Measurements from ENCODE around the gene PROZ.
A peak's percentile ranks its signal among the peaks of the same experiment; 100 is the strongest.

PROZ gene

DNA sequence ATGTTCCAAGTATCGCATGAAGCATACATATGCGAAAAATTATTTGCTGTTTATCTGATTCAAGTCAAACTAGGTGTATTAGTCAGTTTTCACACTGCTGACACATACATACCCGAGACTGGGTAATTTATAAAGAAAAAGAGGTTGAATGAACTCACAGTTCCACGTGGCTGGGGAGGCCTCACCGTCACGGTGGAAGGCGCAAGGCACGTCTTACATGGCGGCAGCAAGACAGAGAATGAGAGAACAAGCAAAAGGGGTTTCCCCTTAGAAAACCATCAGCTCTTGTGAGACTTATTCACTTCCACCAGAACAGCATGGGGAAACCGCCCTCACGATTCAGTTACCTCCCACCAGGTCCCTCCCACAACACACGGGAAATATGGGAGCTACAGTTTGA is 13.0 kb upstream of the PROZ start:
- Histone ChIP-seq H3K27ac (ENCODE audit: low read depth, low read length) (no peak overlapping the region), H3K4me3 (ENCODE audit: low read length) (no peak overlapping the region), H3K27me3 (ENCODE audit: insufficient read depth, low read length) (no peaks in the 10 kb centered on the region), H3K9ac (ENCODE audit: low read depth, low read length) (no peak overlapping the region), H3K36me3 (ENCODE audit: insufficient read depth, low read length) (no peaks in the 10 kb centered on the region), H3K4me1 (ENCODE audit: insufficient read depth, low read length) (no peaks in the 10 kb centered on the region), H3K9me3 (ENCODE audit: insufficient read depth, low read depth, low read length) (no peaks in the 10 kb centered on the region)
- 91% methylated on average over 12 of the region's 12 CpGs for WGBS

DNA sequence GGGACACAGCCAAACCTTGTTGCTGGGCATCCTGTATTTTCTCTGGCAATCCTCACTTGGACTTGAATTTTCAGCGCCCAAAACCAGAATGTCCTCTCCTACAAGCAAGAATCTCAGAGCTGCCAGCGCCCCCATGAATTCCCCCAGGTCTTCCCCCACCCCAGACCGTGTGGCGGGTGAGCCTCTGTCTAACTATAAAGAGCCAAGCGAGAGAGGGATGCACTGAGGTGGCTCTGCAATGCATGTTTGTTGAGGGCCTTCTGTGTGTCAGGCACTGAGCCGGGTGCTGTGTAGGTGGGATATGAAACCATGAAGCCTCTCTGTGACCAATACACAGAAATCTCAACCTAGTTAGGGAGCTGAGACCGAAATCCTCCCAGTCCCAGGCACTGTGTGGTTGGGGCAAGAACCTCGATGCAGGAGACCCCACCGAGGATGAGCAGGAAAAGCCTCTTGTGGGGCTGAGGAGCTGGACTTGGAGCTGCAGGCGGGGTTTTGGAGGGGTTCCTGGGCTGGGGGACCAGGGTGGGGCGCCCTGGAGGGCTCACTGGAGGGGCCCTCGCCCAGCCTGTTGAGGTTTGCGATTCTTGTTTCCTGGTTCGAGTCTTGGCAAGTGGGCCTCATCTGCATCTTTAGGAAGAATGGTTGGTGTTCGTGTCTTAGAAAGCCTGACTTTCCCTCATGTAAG is 12.4 kb upstream of the PROZ start:
- H3K36me3 ChIP-seq (ENCODE audit: insufficient read depth, low read length), result no peaks in the 10 kb centered on the region
- H3K27ac ChIP-seq (ENCODE audit: low read depth, low read length), result no peak overlapping the region
- H3K4me3 ChIP-seq (ENCODE audit: low read length), result no peak overlapping the region
- no peak overlapping the region for H3K9ac ChIP-seq (ENCODE audit: low read depth, low read length)
- no peaks in the 10 kb centered on the region for H3K9me3 ChIP-seq (ENCODE audit: insufficient read depth, low read depth, low read length)
- H3K27me3 ChIP-seq (ENCODE audit: insufficient read depth, low read length), result no peaks in the 10 kb centered on the region
- H3K4me1 ChIP-seq (ENCODE audit: insufficient read depth, low read length), result no peaks in the 10 kb centered on the region
- WGBS, result 88% methylated on average over 15 of the region's 15 CpGs

DNA sequence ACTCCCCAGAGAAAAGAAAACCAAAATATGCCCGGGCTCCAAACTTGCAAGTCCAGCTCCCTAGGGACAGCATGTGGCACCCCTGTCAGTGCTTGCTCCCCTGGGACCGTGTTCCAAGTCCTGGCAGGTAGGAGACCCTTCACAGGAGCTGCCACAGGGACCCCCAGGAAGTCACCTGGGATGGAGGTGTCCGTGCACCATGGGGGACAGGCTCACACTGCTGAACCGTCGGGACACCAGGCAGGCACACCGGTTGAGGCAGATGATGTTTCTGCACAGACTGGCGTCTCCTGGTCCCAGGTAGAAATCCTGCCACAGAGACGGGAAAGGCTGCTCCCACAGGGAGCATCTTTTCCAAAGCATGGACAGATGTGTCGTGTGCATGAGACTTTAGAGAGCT is 11.7 kb upstream of the PROZ start:
- WGBS, result 91% methylated on average over 9 of the region's 9 CpGs
- Histone ChIP-seq H3K4me1 (ENCODE audit: insufficient read depth, low read length) (no peaks in the 10 kb centered on the region), H3K27me3 (ENCODE audit: insufficient read depth, low read length) (peaks cover 3% of the 10 kb centered on the region; the same call in 1 of the 2 replicates), H3K9ac (ENCODE audit: low read depth, low read length) (no peak overlapping the region), H3K27ac (ENCODE audit: low read depth, low read length) (no peak overlapping the region), H3K9me3 (ENCODE audit: insufficient read depth, low read depth, low read length) (no peaks in the 10 kb centered on the region), H3K4me3 (ENCODE audit: low read length) (no peak overlapping the region), H3K36me3 (ENCODE audit: insufficient read depth, low read length) (no peaks in the 10 kb centered on the region)

DNA sequence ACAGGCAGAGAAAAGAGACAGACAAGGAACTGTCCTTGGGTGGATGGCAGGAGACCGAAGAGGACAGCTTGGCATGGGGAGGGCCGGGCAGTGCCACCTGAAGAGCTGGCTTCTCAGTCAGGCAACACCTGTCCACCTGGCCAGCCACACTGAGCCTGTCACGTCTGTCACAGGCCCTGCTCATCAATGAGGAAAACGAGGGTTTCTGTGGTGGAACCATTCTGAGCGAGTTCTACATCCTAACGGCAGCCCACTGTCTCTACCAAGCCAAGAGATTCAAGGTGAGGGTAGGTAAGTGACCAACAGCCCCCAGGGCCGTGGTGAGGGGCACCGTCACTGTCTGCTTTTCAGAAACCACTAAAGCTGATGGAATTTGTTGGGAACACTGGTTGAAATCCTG is 11.2 kb upstream of the PROZ start:
- no peak overlapping the region for H3K27ac ChIP-seq (ENCODE audit: low read depth, low read length)
- H3K4me1 ChIP-seq (ENCODE audit: insufficient read depth, low read length), result 0 out of 2 replicates have a peak, but pooled peaks cover 1% of the 10 kb centered on the region
- no peaks in the 10 kb centered on the region for H3K36me3 ChIP-seq (ENCODE audit: insufficient read depth, low read length)
- peaks cover 7% of the 10 kb centered on the region for H3K27me3 ChIP-seq (ENCODE audit: insufficient read depth, low read length)
- no peaks in the 10 kb centered on the region for H3K9me3 ChIP-seq (ENCODE audit: insufficient read depth, low read depth, low read length)
- no peak overlapping the region for H3K4me3 ChIP-seq (ENCODE audit: low read length)
- 90% methylated on average over 8 of the region's 8 CpGs for WGBS
- no peak overlapping the region for H3K9ac ChIP-seq (ENCODE audit: low read depth, low read length)

DNA sequence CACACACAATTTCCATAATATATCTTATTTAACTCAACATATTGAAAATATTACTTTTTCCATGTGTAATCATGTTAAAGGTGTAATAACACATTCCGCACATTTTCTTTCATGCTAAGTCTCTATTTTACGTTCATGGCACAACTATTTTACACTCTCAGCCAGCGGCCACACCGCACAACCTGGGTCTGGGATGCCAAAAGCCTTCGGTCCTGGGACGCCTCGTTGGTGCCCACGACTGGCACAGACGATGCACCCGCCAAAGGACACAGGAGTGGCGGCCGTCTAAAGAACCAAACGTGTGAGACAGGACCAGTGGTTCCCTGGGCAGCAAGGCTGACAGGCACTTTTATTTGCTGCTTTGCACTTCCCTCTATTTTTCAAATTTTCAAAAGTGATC is 10.0 kb upstream of the PROZ start:
- no peaks in the 10 kb centered on the region for H3K9me3 ChIP-seq (ENCODE audit: insufficient read depth, low read depth, low read length)
- H3K4me3 ChIP-seq (ENCODE audit: low read length), result no peak overlapping the region
- peaks cover 3% of the 10 kb centered on the region; the same call in 1 of the 2 replicates for H3K4me1 ChIP-seq (ENCODE audit: insufficient read depth, low read length)
- no peak overlapping the region for H3K27ac ChIP-seq (ENCODE audit: low read depth, low read length)
- WGBS, result 95% methylated on average over 13 of the region's 13 CpGs
- no peak overlapping the region for H3K9ac ChIP-seq (ENCODE audit: low read depth, low read length)
- peaks cover 19% of the 10 kb centered on the region for H3K27me3 ChIP-seq (ENCODE audit: insufficient read depth, low read length)
- H3K36me3 ChIP-seq (ENCODE audit: insufficient read depth, low read length), result no peaks in the 10 kb centered on the region

DNA sequence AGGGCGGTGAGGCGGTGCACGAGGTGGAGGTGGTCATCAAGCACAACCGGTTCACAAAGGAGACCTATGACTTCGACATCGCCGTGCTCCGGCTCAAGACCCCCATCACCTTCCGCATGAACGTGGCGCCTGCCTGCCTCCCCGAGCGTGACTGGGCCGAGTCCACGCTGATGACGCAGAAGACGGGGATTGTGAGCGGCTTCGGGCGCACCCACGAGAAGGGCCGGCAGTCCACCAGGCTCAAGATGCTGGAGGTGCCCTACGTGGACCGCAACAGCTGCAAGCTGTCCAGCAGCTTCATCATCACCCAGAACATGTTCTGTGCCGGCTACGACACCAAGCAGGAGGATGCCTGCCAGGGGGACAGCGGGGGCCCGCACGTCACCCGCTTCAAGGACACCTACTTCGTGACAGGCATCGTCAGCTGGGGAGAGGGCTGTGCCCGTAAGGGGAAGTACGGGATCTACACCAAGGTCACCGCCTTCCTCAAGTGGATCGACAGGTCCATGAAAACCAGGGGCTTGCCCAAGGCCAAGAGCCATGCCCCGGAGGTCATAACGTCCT is 9.4 kb upstream of the PROZ start:
- Histone ChIP-seq H3K36me3 (ENCODE audit: insufficient read depth, low read length) (no peaks in the 10 kb centered on the region), H3K4me3 (ENCODE audit: low read length) (no peak overlapping the region), H3K4me1 (ENCODE audit: insufficient read depth, low read length) (peaks cover 6% of the 10 kb centered on the region; the same call in 1 of the 2 replicates), H3K9ac (ENCODE audit: low read depth, low read length) (no peak overlapping the region), H3K27ac (ENCODE audit: low read depth, low read length) (no peak overlapping the region), H3K27me3 (ENCODE audit: insufficient read depth, low read length) (peaks cover 24% of the 10 kb centered on the region), H3K9me3 (ENCODE audit: insufficient read depth, low read depth, low read length) (no peaks in the 10 kb centered on the region)
- WGBS, result 96% methylated on average over 38 of the region's 38 CpGs

DNA sequence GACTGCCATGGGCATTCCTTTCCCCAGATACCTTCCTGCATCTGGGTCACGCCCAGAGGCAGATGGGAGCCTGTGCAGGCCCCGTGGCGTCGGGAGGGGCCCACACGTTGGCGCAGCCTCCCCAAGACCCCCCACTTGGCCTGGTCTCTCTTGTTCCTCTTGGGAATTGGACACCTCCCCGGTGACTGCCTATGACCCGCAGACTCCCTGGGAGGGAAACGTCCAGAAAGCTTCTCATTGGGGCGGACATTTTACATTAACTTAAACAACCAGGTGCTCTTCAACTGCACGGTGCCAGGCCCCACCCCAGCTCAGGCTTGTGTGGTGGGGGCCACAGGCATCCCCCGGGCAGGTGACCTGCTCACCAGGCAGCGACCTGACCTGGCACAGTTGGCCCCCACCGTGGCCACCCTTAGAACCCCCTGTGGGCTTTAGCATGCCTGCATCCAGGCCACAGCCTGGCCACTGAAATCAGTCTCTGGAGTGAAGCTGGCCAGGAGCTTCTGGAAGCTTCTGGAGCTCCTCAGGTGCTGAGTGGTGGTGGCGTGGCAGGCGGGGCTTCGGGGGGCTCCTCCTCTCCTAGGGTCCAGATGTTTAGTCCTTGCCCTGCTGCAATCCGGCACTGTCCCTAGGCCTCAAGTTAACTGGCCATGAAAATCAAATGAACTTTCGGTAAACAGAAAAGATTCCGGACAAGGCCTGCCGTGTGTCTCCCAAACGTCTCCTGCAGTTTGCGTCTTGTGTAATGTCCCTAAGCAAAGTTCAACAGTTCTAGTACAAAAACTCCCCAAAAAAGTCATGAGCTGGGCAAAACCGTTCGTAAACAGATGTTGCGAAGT is 8.5 kb upstream of the PROZ start:
- Histone ChIP-seq H3K27me3 (ENCODE audit: insufficient read depth, low read length) (peaks cover 24% of the 10 kb centered on the region), H3K9me3 (ENCODE audit: insufficient read depth, low read depth, low read length) (no peaks in the 10 kb centered on the region), H3K4me1 (ENCODE audit: insufficient read depth, low read length) (peaks cover 11% of the 10 kb centered on the region; the same call in 1 of the 2 replicates), H3K36me3 (ENCODE audit: insufficient read depth, low read length) (no peaks in the 10 kb centered on the region), H3K4me3 (ENCODE audit: low read length) (no peak overlapping the region), H3K9ac (ENCODE audit: low read depth, low read length) (no peak overlapping the region), H3K27ac (ENCODE audit: low read depth, low read length) (no peak overlapping the region)
- 94% methylated on average over 26 of the region's 26 CpGs for WGBS

DNA sequence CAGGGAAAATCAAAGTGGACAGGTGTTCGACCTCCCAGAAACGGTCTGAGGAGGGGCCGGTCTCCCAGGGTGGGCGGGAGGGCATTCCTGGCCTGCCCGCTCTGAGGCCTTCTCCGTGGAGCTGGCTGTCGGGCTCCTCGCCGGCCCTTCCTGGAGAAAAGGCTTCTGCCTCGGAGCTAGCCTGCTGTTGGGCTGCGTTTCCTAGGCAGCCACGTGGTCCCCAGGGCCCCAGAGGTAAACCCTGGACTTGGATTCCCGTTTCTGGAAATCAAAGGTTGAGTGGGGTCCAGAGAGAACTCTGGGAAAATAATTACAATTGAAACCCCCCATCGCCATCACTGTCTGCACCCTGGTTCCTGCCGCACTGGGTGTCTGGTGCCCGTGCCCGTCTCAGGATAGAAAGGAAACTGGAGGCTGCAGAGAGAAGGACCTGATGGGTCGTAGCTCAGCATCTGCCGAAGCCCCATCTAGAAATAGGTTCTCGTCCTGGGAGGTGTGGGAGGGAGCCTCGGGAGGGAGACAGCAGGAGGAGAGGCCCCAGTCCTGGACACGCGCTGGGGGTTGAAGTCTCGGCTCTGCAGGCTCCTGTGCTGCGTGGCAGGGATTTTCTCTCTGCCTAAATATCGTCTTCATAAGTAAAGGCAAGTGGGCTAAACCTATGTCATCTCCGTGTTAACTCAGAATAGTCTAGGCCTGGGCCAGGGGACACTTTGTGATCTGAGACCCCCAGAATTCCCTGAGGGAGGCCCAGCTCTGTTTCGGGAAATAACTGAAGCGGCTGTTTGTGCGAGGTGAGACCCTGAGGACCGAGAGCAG is 7.7 kb upstream of the PROZ start:
- Histone ChIP-seq H3K4me1 (ENCODE audit: insufficient read depth, low read length) (peaks cover 11% of the 10 kb centered on the region; the same call in 1 of the 2 replicates), H3K9ac (ENCODE audit: low read depth, low read length) (no peak overlapping the region), H3K9me3 (ENCODE audit: insufficient read depth, low read depth, low read length) (no peaks in the 10 kb centered on the region), H3K27me3 (ENCODE audit: insufficient read depth, low read length) (peaks cover 24% of the 10 kb centered on the region), H3K27ac (ENCODE audit: low read depth, low read length) (no peak overlapping the region), H3K4me3 (ENCODE audit: low read length) (no peak overlapping the region), H3K36me3 (ENCODE audit: insufficient read depth, low read length) (no peaks in the 10 kb centered on the region)
- 92% methylated on average over 31 of the region's 31 CpGs for WGBS

DNA sequence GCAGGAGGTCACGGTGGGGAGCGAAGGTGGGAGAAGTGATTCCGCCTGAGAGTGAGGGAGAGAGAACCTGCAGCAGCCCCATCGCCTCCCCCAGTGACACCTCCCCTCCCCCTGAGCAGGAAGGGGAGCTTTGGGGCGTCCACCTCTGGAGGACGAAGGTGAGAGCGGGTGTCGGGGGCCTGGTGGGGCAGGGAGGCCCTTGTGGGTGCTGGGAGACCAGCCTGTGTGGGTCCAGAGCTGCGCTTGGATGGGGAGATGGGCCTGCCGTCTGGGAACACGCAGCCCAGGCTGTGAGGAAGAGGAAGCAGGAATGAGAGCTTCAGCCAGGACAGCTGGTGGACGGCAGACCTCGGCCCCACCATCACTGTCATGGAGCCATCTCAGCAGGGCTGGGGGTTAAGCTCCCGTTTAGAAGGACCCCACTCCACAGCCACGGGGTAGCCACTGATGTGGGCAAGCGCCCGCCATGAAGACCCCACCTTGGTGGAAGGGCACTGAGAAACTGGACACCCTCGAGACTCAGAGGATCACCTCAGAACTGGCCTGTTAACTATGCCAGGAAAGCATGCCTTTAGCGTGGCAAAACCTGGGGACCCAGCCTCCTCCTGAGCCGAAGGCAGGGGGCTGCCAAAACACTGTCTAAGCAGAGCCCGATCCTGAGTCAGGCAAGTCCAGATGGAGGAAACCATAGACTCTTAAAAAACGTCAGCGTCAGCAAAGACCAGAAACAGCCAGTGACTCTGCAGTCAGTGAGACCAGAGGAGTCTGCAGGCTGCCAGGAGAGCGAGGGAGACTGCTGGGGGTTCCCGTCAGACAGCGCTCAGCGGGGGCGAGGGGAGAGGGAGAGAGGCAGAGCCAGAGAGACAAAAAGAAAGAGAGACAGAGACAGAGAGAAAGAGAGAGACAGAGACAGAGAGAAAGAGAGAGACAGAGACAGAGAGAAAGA is 6.4 kb upstream of the PROZ start:
- WGBS, result 80% methylated on average over 28 of the region's 28 CpGs
- 0 out of 2 replicates have a peak overlapping the region, but pooled peaks have one; percentile 57 for H3K4me3 ChIP-seq (ENCODE audit: low read length)
- H3K9me3 ChIP-seq (ENCODE audit: insufficient read depth, low read depth, low read length), result no peaks in the 10 kb centered on the region
- H3K27ac ChIP-seq (ENCODE audit: low read depth, low read length), result no peak overlapping the region
- no peaks in the 10 kb centered on the region for H3K36me3 ChIP-seq (ENCODE audit: insufficient read depth, low read length)
- peaks cover 24% of the 10 kb centered on the region for H3K27me3 ChIP-seq (ENCODE audit: insufficient read depth, low read length)
- no peak overlapping the region for H3K9ac ChIP-seq (ENCODE audit: low read depth, low read length)
- H3K4me1 ChIP-seq (ENCODE audit: insufficient read depth, low read length), result peaks cover 11% of the 10 kb centered on the region; the same call in 1 of the 2 replicates

DNA sequence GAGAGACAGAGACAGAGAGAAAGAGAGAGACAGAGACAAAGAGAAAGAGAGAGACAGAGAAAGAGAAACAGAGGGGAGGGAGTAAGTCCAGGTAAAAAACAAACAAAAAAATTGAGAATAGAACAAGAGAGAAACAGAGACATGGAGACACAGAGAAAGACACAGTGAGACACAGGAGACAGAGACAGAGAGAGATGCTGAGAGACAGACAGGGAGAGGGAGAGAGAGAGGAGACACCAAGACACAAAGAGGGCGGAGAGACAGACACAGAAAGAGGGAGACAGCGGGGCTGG is 5.8 kb upstream of the PROZ start:
- WGBS, result 21% methylated on average over 2 of the region's 2 CpGs
- Histone ChIP-seq H3K9ac (ENCODE audit: low read depth, low read length) (no peak overlapping the region), H3K4me3 (ENCODE audit: low read length) (peak overlapping the region; percentile 57)

More for the DNA sequence above, 5.8 kb upstream of the PROZ start:
- no peaks in the 10 kb centered on the region for H3K36me3 ChIP-seq (ENCODE audit: insufficient read depth, low read length)
- no peak overlapping the region for H3K27ac ChIP-seq (ENCODE audit: low read depth, low read length)
- no peaks in the 10 kb centered on the region for H3K9me3 ChIP-seq (ENCODE audit: insufficient read depth, low read depth, low read length)
- H3K4me1 ChIP-seq (ENCODE audit: insufficient read depth, low read length), result peaks cover 11% of the 10 kb centered on the region; the same call in 1 of the 2 replicates
- H3K27me3 ChIP-seq (ENCODE audit: insufficient read depth, low read length), result peaks cover 24% of the 10 kb centered on the region

Measured in HUES64 (cell line).